Measurements from ENCODE around the gene CNTNAP5. TPM values are rescaled to one million over a fixed set of nuclear protein-coding genes. Genes with fewer than 3 reads are reported as not detected.

CNTNAP5 gene
- total and polyA plus RNA-seq, 9 of the 15 experiments (the other 6 are each of a cell fraction or from before 2014, with no cell fraction given), result not detected

DNA sequence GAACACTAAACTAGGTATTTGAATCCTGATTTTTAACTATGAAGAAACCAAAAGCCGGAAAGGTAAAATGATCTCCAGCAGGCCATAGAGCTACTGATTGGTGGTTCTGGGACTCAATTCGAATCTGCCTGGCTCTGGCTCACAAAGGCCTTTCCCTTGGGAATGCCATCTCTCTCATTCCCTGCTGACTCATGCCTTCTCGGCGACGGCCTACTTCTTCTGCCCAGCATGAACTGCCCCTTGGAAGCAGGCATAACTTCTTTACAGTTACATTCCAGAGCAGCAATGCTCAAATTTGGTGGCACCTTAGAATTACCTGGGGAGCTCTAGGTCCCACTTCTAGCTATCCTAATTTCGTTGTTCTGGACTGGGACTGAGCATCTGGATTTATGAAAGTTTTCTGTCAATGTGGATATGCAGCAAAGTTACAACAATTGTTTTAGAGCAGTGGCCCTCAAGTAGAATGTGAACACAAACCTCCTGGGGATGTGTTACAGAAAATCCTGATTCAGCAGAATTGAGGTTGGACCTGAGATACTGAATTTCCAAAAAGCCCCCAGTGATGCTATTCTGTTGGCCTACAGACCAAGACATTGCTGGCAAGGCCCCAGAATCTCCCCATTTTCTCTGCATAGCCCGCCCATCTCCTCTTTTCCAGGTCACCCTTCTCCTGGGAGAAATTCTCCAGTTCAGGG lies 261.1 kb downstream of the CNTNAP5 start (continued):
- TF ChIP-seq, protein P1, sequence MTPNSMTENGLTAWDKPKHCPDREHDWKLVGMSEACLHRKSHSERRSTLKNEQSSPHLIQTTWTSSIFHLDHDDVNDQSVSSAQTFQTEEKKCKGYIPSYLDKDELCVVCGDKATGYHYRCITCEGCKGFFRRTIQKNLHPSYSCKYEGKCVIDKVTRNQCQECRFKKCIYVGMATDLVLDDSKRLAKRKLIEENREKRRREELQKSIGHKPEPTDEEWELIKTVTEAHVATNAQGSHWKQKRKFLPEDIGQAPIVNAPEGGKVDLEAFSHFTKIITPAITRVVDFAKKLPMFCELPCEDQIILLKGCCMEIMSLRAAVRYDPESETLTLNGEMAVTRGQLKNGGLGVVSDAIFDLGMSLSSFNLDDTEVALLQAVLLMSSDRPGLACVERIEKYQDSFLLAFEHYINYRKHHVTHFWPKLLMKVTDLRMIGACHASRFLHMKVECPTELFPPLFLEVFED (CRISPR knock-in tag; conservative IDR thresholded peaks at IDR 0.05), result no peak
- TF ChIP-seq JUND (IDR thresholded peaks at IDR 0.05; ENCODE audit: borderline replicate concordance, low read depth, low read length) (no peak), JUND (tag; IDR thresholded peaks at IDR 0.05; ENCODE audit: borderline replicate concordance, low read depth, low read length) (no peak), SAFB2 (IDR thresholded peaks at IDR 0.05; ENCODE audit: borderline replicate concordance, low read depth, low read length, severe bottlenecking) (no peak), GATAD2B (IDR thresholded peaks at IDR 0.05; ENCODE audit: borderline replicate concordance) (no peak), ETS2 (tag; IDR thresholded peaks at IDR 0.05; ENCODE audit: borderline replicate concordance, poor library complexity, severe bottlenecking) (no peak), FIP1L1 (IDR thresholded peaks at IDR 0.05; ENCODE audit: low read depth, low read length, poor library complexity, severe bottlenecking) (no peak)

DNA sequence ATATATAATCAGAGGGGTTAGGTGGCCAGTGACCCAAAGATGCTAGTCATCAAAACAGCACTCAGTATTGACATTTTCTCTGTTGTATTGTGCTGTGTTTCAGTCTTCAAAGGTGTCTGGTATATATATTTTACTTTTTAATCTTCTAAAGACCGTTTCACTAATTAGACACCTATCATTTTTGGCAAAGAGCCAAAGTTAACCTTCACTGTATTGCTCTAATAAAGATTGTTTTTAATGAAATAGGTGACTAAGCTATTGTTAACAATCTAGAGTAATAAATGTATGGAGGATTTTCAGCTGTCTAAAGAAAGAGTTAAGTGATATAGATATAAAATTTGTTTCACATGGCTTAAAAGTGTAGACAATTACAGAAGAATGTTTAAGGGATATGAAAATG lies 264.0 kb downstream of the CNTNAP5 start:
- BruUV-seq (replicated peaks), result no TSS peak
- H3K27ac ChIP-seq (ENCODE audit: extremely low read depth, low read depth, low read length), result no peak overlapping the region
- WGBS (ENCODE audit: insufficient coverage, low coverage, missing lambda C conversion rate), result 0% methylated on average over 1 of the region's 1 CpG
- H3K36me3 ChIP-seq (ENCODE audit: control insufficient read depth, insufficient read depth, low read length), result no peaks in the 10 kb centered on the region
- no peak overlapping the region for H3K4me3 ChIP-seq
- no peaks in the 10 kb centered on the region for H4K20me1 ChIP-seq (replicated peaks; ENCODE audit: control insufficient read depth, insufficient read depth, low read length)
- in situ Hi-C loops (cut with MboI) (no loop called here), intact Hi-C loops (cut with micrococcal nuclease) (no loop called here)
- H3K9me1 ChIP-seq (ENCODE audit: control insufficient read depth, insufficient read depth, low read length), result no peaks in the 10 kb centered on the region
- H3K4me2 ChIP-seq (ENCODE audit: insufficient read depth, low read length), result no peak overlapping the region
- ChIA-PET POLR2A (no interaction called here), CTCF (ENCODE audit: low intra/inter-chr PET ratio) (no interaction called here)
- DNase-seq (ENCODE audit: extremely low read depth in 1 of 4, low spot score in 3 of 4) (no peak), FAIRE-seq (no peak), ATAC-seq (no peak)
- H3K4me1 ChIP-seq (replicated peaks in 1 of 2; ENCODE audit: control insufficient read depth in 2 of 2, insufficient read depth in 2 of 2, low read length in 2 of 2), result no peaks in the 10 kb centered on the region
- no peaks in the 10 kb centered on the region for H3K27me3 ChIP-seq (ENCODE audit: control insufficient read depth in 2 of 2, insufficient read depth in 2 of 2, low read length in 2 of 2)
- H3K9ac ChIP-seq (ENCODE audit: insufficient read depth in 1 of 2, low read depth in 2 of 2, low read length in 2 of 2), result no peak overlapping the region
- H2AFZ ChIP-seq (ENCODE audit: low read depth, low read length), result no peak overlapping the region
- TF ChIP-seq, protein P2, sequence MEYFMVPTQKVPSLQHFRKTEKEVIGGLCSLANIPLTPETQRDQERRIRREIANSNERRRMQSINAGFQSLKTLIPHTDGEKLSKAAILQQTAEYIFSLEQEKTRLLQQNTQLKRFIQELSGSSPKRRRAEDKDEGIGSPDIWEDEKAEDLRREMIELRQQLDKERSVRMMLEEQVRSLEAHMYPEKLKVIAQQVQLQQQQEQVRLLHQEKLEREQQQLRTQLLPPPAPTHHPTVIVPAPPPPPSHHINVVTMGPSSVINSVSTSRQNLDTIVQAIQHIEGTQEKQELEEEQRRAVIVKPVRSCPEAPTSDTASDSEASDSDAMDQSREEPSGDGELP (CRISPR knock-in tag; IDR thresholded peaks at IDR 0.05; ENCODE audit: borderline replicate concordance), result no peak
- TF ChIP-seq NFIC (IDR thresholded peaks at IDR 0.05) (peak; percentile 80), NFIX (CRISPR knock-in tag; IDR thresholded peaks at IDR 0.05; ENCODE audit: low read depth) (peak; percentile 71)
- H3K79me2 ChIP-seq (ENCODE audit: control insufficient read depth, insufficient read depth, low read length), result no peaks in the 10 kb centered on the region
- no peaks in the 10 kb centered on the region for H3K9me3 ChIP-seq (replicated peaks; ENCODE audit: control insufficient read depth, insufficient read depth, low read depth, low read length)

All from K562 (cell line).